ENCODE data around the gene ZIC1. TPM values are rescaled to one million over a fixed set of nuclear protein-coding genes. Genes with fewer than 3 reads are reported as not detected.

Gene ZIC1
- polyA plus RNA-seq, 1 donor (not counting 4 experiments of a cell fraction or from before 2014, with no cell fraction given): not detected

- no peak overlapping the region for H2AFZ ChIP-seq (ENCODE audit: control insufficient read depth, low read length)
- no peak overlapping the region for H3K4me2 ChIP-seq (ENCODE audit: control insufficient read depth, extremely low read depth, insufficient read depth, low read depth, low read length)
Measured at GRCh38 chr3:147380387-147380951, 28.7 kb upstream of the ZIC1 start.

GRCh38 chr3:147380977-147381376 lies 28.2 kb upstream of the ZIC1 start:
- Histone ChIP-seq H3K36me3 (ENCODE audit: control insufficient read depth in 2 of 2, extremely low read depth in 1 of 2, insufficient read depth in 2 of 2, low read length in 2 of 2) (no peaks in the 10 kb centered on the region), H2AFZ (ENCODE audit: control insufficient read depth, low read length) (no peak overlapping the region), H3K79me2 (ENCODE audit: control insufficient read depth, insufficient read depth, low read length) (no peaks in the 10 kb centered on the region), H3K9me3 (ENCODE audit: control insufficient read depth, low read depth, low read length) (no peaks in the 10 kb centered on the region), H3K9ac (ENCODE audit: control insufficient read depth, extremely low read depth, insufficient read depth, low read length) (no peak overlapping the region), H3K4me1 (ENCODE audit: control insufficient read depth, extremely low read depth, insufficient read depth, low read length) (no peaks in the 10 kb centered on the region), H3K4me3 (ENCODE audit: control insufficient read depth in 2 of 3, extremely low read depth in 1 of 3, insufficient read depth in 2 of 3, low read depth in 1 of 3, low read length in 3 of 3) (no peak overlapping the region), H3K27ac (ENCODE audit: control insufficient read depth, insufficient read depth, low read length) (no peak overlapping the region), H3K4me2 (ENCODE audit: control insufficient read depth, extremely low read depth, insufficient read depth, low read depth, low read length) (no peak overlapping the region), H3K27me3 (ENCODE audit: control insufficient read depth, extremely low read depth, insufficient read depth, low read length) (peaks cover 71% of the 10 kb centered on the region), H4K20me1 (ENCODE audit: control insufficient read depth, extremely low read depth, insufficient read depth, low read length) (no peaks in the 10 kb centered on the region), H3K9me1 (ENCODE audit: control insufficient read depth, extremely low read depth, insufficient read depth, low read length) (no peaks in the 10 kb centered on the region)
- no peak for FAIRE-seq
- TF ChIP-seq EZH2 (IDR thresholded peaks at IDR 0.05; ENCODE audit: low read length) (no peak), CTCF (optimal IDR thresholded peaks at IDR 0.05 in 1 of 3, IDR thresholded peaks at IDR 0.05 in 1 of 3, conservative IDR thresholded peaks at IDR 0.05 in 1 of 3; ENCODE audit: extremely low read depth in 1 of 3, insufficient read depth in 2 of 3, low read length in 3 of 3) (no peak)
- dilution Hi-C loops (cut with MboI; ENCODE audit: extremely low pct_ligation_motif_present, low sequenced_read_pairs): no loop called here
- no peak for DNase-seq (ENCODE audit: low read depth, low spot score)

More at GRCh38 chr3:147380387-147380951, 28.7 kb upstream of the ZIC1 start:
- TF ChIP-seq CTCF (optimal IDR thresholded peaks at IDR 0.05 in 1 of 3, IDR thresholded peaks at IDR 0.05 in 1 of 3, conservative IDR thresholded peaks at IDR 0.05 in 1 of 3; ENCODE audit: extremely low read depth in 1 of 3, insufficient read depth in 2 of 3, low read length in 3 of 3): no peak
- TF ChIP-seq EZH2 (IDR thresholded peaks at IDR 0.05; ENCODE audit: low read length): no peak
- no peaks in the 10 kb centered on the region for H3K36me3 ChIP-seq (ENCODE audit: control insufficient read depth in 2 of 2, extremely low read depth in 1 of 2, insufficient read depth in 2 of 2, low read length in 2 of 2)
- H3K9me3 ChIP-seq (ENCODE audit: control insufficient read depth, low read depth, low read length): no peaks in the 10 kb centered on the region
- H3K9ac ChIP-seq (ENCODE audit: control insufficient read depth, extremely low read depth, insufficient read depth, low read length): no peak overlapping the region
- dilution Hi-C loops (cut with MboI; ENCODE audit: extremely low pct_ligation_motif_present, low sequenced_read_pairs): no loop called here
- no peaks in the 10 kb centered on the region for H3K4me1 ChIP-seq (ENCODE audit: control insufficient read depth, extremely low read depth, insufficient read depth, low read length)
- DNase-seq (ENCODE audit: low read depth, low spot score): no peak
- H3K79me2 ChIP-seq (ENCODE audit: control insufficient read depth, insufficient read depth, low read length): no peaks in the 10 kb centered on the region
- H3K27ac ChIP-seq (ENCODE audit: control insufficient read depth, insufficient read depth, low read length): no peak overlapping the region
- H3K9me1 ChIP-seq (ENCODE audit: control insufficient read depth, extremely low read depth, insufficient read depth, low read length): no peaks in the 10 kb centered on the region
- no peaks in the 10 kb centered on the region for H4K20me1 ChIP-seq (ENCODE audit: control insufficient read depth, extremely low read depth, insufficient read depth, low read length)
- no peak for FAIRE-seq
- H3K27me3 ChIP-seq (ENCODE audit: control insufficient read depth, extremely low read depth, insufficient read depth, low read length): peaks cover 66% of the 10 kb centered on the region
- no peak overlapping the region for H3K4me3 ChIP-seq (ENCODE audit: control insufficient read depth in 2 of 3, extremely low read depth in 1 of 3, insufficient read depth in 2 of 3, low read depth in 1 of 3, low read length in 3 of 3)

All from keratinocyte (primary cell).